Epithelial cell of esophagus (primary cell): Measurements from ENCODE around the gene AOPEP.

Source experiments
- DNase-seq: peaks from one replicate; pipeline ENCODE4 v3.0.0; 2010; ENCODE audit warnings: low read depth
- H3K4me3 ChIP-seq: 2 replicates; pipeline ENCODE4 v1.5.1; 2011; ENCODE audit warnings: mild to moderate bottlenecking, low read length, control low read depth
- CTCF ChIP-seq: IDR thresholded peaks from 2 replicates; pipeline ENCODE4 v1.5.1; 2011; ENCODE audit warnings: low read depth, mild to moderate bottlenecking, low read length, control low read depth, inconsistent platforms; ENCODE audit not compliant: insufficient read depth; ENCODE audit errors: missing control alignments

AOPEP gene

GRCh38 chr9:94993160-94993820 lies 266.8 kb downstream of the AOPEP start:
- no peak overlapping the region for H3K4me3 ChIP-seq
- no peak for TF ChIP-seq CTCF
- DNase-seq, result no peak

GRCh38 chr9:94993821-94994165 lies 267.3 kb downstream of the AOPEP start:
- TF ChIP-seq CTCF, result no peak
- H3K4me3 ChIP-seq, result no peak overlapping the region
- DNase-seq, result no peak

GRCh38 chr9:94995048-94995693 lies 268.7 kb downstream of the AOPEP start:
- TF ChIP-seq CTCF, result no peak
- H3K4me3 ChIP-seq, result no peak overlapping the region
- no peak for DNase-seq

- no peak for DNase-seq
- H3K4me3 ChIP-seq, result no peak overlapping the region
- TF ChIP-seq CTCF, result no peak
Measured at GRCh38 chr9:94996641-94997040, 270.1 kb downstream of the AOPEP start.

GRCh38 chr9:94997727-94998126 lies 271.2 kb downstream of the AOPEP start:
- DNase-seq, result no peak
- TF ChIP-seq CTCF, result no peak
- no peak overlapping the region for H3K4me3 ChIP-seq

- DNase-seq, result no peak
- TF ChIP-seq CTCF, result no peak
- H3K4me3 ChIP-seq, result no peak overlapping the region
Measured at GRCh38 chr9:94999832-95000231, 273.3 kb downstream of the AOPEP start.

- no peak for TF ChIP-seq CTCF
- DNase-seq, result no peak
- H3K4me3 ChIP-seq, result no peak overlapping the region
Measured at GRCh38 chr9:95000821-95001220, 274.3 kb downstream of the AOPEP start.
